T-helper 1 cell (primary cell): Measurements from ENCODE around the gene CARD6.
A peak's percentile ranks its signal among the peaks of the same experiment; 100 is the strongest.
"Not testable (repeated sequence)": the region's sequence is repeated elsewhere in the genome, so short reads cannot be mapped to it uniquely, and the experiment has no call there.

Source experiments
- DNase-seq, 5 donors: peaks; one replicate each; pipeline ENCODE4 v3.0.0-alpha.2; 2012 to 2020
- total RNA-seq, 4 donors: gene quantifications; one replicate each; lab custom pipeline; 2026; lab: John Stamatoyannopoulos, UW

The CARD6 gene, protein sequence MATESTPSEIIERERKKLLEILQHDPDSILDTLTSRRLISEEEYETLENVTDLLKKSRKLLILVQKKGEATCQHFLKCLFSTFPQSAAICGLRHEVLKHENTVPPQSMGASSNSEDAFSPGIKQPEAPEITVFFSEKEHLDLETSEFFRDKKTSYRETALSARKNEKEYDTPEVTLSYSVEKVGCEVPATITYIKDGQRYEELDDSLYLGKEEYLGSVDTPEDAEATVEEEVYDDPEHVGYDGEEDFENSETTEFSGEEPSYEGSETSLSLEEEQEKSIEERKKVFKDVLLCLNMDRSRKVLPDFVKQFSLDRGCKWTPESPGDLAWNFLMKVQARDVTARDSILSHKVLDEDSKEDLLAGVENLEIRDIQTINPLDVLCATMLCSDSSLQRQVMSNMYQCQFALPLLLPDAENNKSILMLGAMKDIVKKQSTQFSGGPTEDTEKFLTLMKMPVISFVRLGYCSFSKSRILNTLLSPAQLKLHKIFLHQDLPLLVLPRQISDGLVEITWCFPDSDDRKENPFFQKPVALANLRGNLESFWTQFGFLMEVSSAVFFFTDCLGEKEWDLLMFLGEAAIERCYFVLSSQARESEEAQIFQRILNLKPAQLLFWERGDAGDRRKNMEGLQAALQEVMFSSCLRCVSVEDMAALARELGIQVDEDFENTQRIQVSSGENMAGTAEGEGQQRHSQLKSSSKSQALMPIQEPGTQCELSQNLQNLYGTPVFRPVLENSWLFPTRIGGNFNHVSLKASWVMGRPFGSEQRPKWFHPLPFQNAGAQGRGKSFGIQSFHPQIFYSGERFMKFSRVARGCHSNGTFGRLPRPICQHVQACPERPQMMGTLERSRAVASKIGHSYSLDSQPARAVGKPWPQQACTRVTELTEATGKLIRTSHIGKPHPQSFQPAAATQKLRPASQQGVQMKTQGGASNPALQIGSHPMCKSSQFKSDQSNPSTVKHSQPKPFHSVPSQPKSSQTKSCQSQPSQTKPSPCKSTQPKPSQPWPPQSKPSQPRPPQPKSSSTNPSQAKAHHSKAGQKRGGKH
- 3.3 to 5.6 (median 4.0) reads per million in 4 donors for total RNA-seq

DNA sequence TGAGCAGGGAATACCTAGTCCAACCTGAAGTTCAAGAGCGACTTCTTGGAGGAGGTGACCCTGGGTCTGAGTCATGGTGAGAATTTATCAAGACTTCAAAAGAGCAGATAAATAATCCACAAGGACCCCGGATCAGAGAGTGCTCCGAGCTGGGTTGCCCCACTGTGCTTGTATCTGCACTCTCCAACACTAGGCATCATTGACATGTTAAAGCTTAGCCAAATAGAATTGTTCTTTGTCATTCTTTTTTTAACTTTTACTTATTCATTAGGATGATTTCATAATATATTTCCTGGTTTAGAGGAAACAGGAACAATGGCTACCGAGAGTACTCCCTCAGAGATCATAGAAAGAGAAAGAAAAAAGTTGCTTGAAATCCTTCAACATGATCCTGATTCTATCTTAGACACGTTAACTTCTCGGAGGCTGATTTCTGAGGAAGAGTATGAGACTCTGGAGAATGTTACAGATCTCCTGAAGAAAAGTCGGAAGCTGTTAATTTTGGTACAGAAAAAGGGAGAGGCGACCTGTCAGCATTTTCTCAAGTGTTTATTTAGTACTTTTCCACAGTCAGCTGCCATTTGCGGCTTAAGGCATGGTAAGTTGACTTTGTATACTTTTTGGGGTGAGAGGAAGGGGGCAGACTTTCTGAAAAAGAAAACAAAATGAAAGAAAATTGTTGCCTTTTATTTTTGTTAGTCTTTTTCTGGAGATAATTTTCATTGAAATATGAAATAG lies at the start of gene CARD6:
Gene CARD6 (plus strand): TSS at position 300 of the 738 bp plus-strand sequence. CDS start 16 bp downstream, at position 316.
- peak in 1 of 5 donors; percentile 55 for DNase-seq

GRCh38 chr5:40791715-40792139 lies 49.4 kb upstream of the CARD6 start:
- no peak for DNase-seq

GRCh38 chr5:40792691-40793090 lies 48.5 kb upstream of the CARD6 start:
- not testable (repeated sequence) for DNase-seq

DNA sequence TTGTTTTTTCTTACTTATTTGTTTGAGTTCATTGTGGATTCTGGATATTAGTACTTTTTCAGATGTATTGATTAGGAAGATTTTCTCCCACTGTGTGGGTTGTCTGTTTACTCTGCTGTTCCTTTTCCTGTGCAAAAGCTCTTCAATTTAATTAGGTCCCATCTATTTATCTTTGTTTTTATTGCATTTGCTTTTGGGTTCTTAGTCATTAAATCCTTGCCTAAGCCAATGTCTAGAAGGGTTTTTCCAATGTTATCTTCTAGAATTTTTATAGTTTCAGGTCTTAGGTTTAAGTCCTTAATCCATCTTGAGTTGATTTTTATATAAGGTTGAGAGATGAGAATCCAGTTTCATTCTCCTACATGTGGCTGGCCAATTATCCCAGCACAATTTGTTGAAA lies 46.8 kb upstream of the CARD6 start:
- not testable (repeated sequence) for DNase-seq

- not testable (repeated sequence) for DNase-seq
Observed at GRCh38 chr5:40794877-40795276, 46.3 kb upstream of the CARD6 start.

- DNase-seq: no peak
Observed at GRCh38 chr5:40796487-40796889, 44.7 kb upstream of the CARD6 start.

DNA sequence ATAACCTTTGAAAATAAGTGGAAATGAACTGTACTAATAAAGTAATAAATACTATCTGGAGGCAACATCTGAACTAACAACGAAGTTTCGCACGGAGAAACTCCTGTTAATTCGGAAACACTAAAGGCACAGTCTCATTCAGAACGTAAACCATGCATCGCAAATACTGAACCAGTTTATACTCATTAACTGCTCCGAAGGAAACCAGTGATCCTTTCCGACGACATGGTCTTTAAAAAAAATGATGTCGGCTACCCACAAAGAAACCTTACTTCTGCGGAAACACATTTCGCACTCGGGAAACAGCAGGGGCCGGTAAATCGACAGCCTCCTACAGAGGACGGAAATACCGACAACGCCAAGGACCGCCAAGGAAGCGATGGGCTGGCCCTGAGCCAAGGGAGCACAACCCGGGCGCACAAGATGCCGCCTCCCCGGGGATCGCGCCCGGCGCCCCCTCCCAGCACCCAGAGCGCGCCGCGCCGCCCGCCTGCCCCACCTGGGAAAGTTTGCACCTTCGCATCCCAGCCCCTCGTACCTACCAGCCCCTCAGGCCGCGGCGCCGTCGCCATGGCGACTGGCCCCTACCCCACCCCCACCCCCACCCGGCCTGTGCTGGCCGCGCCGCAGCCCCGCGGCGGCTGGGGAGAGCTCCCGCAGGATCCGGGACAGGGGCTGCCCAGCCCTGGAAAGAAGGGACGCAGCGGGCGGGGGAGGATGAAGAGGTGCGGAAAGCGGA lies 43.7 kb upstream of the CARD6 start:
- DNase-seq: peak; percentile 66 to 79 (median 72)

- DNase-seq: peak; percentile 84 to 93 (median 86)
Observed at GRCh38 chr5:40798012-40798800, 43.0 kb upstream of the CARD6 start, which contains the start of gene PRKAA1. TSS of gene PRKAA1 (minus strand) at chr5:40798374. CDS start at chr5:40798189, 185 bp downstream.

GRCh38 chr5:40798801-40799210 lies 42.4 kb upstream of the CARD6 start:
- no peak for DNase-seq

DNA sequence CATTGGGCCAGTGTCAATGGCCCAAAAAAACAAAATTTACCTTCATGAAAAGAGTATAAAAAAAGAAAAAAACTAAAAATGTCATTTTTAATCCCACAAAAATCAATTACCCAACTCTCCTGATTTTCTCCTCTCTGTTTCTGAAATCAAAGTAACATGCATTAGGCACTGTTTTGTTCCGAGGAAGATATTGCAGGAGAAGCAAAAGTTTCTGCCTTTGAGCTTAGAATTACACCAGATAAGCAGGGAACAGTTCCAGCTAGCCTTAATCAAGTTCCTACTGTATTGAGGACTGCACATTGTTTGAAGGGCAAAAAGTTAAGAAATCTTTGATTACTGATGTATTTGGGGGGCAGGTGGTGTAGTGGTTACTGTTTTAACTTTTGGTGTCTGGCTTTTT lies 41.9 kb upstream of the CARD6 start:
- DNase-seq: no peak

GRCh38 chr5:40801771-40802562 lies 39.2 kb upstream of the CARD6 start:
- no peak for DNase-seq

GRCh38 chr5:40812125-40812524 lies 29.0 kb upstream of the CARD6 start:
- no peak for DNase-seq

- peak in 1 of 5 donors; percentile 53 for DNase-seq
Observed at GRCh38 chr5:40813698-40814281, 27.4 kb upstream of the CARD6 start.

DNA sequence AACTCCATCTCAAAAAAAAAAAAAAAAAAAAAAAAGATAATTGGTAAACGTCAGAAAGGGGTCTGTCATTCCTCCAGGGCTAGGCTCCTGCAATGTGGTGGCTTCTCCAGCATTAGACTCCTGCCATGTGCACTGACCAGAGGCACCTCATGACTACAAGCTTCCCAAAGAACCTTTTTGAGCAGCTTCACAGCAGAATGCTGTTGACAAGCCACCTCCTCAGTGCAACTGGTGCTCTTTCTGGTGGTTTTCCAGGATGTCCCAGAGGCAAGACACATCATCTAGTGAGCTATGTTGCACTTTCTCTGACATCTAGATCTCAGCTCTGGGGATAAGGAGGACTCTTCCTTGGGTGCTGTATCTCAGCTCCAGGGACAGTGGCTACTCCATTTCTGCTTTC lies 17.7 kb upstream of the CARD6 start:
- DNase-seq: no peak

GRCh38 chr5:40825461-40826043 lies 15.6 kb upstream of the CARD6 start:
- not testable (repeated sequence) for DNase-seq

DNA sequence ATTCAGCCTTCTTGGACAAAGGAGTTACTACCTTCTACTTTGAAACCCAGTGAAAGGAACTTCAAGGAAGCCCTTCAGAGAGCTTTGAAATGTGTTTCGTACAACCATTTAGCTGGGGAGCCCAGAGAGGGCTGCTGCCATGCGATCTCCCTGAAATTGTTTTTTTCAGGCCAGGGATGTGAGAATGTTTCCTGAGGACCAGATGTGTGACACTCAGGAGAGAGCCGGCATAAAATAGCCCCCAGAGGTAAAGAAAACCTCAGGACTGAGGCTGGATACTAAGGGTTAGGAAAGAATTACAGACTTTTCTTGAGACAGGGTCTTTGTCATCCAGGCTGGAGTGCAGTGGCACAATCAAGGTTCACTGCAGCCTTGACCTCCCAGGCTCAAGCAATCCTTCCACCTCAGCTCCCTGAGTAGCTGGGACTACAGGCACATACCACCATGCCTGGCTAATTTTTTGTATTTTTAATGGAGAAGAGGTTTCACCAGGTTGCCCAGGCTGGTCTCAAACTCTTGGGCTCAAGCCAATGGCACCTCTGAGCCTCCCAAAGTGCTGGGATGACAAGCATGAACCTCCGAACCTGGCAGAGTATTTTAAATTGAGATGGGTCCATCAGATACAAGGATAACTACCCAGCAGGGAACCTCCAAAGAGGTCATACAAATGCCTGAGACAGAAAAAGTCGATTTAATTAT lies 14.5 kb upstream of the CARD6 start:
- DNase-seq: no peak

DNA sequence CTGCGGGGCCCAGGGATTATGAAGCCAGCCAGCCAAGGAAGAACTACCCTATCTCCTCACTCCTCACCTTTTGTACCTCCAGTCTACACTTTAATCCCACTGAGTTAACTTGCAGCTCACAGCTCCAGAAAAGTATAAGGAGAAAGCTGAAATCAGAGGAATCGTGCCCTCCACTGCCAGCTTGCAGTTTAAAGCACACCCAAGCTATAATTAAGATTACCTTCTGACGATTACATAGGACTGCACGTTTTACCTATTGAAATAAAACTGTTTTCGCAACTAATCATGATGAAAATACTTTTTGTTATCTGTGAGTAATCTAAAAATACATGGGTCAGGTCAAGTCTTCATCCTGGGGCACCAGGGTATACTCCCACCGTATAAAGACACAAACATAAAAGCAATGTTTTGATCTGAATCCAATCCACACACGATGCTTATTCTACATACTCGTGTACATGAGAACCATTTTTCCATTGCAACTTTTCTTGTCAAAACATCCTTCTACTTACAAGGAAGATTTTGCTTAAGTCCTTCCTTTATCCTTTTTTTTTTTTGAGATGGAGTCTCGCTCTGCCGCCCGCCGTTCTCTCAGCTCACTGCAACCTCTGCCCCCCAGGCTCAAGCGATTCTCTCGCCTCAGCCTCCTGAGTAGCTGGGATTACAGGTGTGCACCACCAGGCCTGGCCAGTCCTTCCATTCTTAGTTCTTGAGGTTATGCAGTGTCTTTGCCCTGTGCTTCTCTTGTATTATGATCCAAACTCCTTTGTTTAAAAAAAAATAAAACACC lies 13.8 kb upstream of the CARD6 start:
- no peak for DNase-seq
